Neural progenitor cell (in vitro differentiated cells): ENCODE data around the gene UBE2O.

Experiments
- CTCF ChIP-seq: fragments of 200-600 bp; sonication (generic); IDR thresholded peaks from 2 replicates; pipeline ENCODE4 v1.5.1; 2017; ENCODE audit warnings: antibody characterized with exemption, mild to moderate bottlenecking
- EZH2 ChIP-seq: fragments of 200-600 bp; sonication (generic); IDR thresholded peaks from 2 replicates; pipeline ENCODE4 v1.6.1; 2017; ENCODE audit warnings: antibody characterized with exemption, mild to moderate bottlenecking, moderate library complexity
- EZH2phosphoT487 ChIP-seq: fragments of 200-600 bp; sonication (generic); IDR thresholded peaks from 2 replicates; pipeline ENCODE4 v1.6.1; 2017; ENCODE audit warnings: antibody characterized with exemption

GRCh38 chr17:76497699-76497978 is 44.7 kb upstream of the UBE2O start:
- TF ChIP-seq CTCF (no peak), EZH2phosphoT487 (no peak), EZH2 (no peak)
